Inflammatory macrophage treated with lipopolysaccharide for 1 hour (primary cell): ENCODE measurements around the gene ACAA1.
A peak's percentile ranks its signal among the peaks of the same experiment; 100 is the strongest.

Source experiments
- DNase-seq, 2 donors: peaks; one replicate each; pipeline ENCODE4 v3.0.0-alpha.2; 2020 to 2022

ACAA1 gene

DNA sequence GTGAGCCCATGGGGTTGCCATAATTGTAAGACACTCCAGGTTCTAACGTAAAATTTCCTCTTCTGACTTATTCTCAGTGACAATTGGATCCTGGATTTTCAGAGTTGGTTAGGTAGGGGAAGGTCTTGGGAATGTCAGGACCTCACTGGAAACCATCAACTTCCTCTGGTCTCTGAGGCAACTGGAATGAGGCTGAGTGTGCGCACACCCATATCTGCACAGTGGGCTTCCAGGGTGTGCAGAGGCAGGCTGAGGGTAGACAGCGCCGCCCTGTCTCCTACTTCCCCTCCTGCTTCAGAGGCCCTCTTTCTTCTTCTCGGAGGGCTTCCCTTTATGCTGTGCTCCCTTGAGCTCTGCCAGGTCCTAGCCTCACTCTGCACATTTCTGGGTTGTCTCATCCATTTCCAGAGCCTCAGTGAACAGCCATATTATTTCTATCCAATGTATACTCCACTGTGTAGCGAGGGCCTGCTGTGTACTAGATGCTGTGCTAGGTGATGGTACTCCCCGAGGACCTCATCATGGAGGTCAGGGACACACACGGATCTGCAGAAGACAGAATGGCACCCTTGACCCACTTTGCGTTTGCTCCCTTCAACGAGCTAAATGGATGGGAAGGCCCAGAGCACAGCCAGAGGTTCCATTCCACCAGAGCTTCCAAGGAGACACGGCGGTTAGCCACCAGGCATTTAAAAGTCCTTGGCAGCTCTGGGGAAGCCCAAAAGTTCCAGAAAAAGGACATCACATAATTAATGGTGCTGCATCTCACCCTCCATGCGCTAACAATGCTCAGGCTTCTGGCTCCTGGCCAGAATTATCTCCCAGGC, 18.3 kb downstream of the ACAA1 start:
- DNase-seq: no peak

GRCh38 chr3:38117748-38118420, 19.0 kb downstream of the ACAA1 start:
- peak; percentile 51 to 66 for DNase-seq

- no peak for DNase-seq
Observed at GRCh38 chr3:38117163-38117716, 19.7 kb downstream of the ACAA1 start.

DNA sequence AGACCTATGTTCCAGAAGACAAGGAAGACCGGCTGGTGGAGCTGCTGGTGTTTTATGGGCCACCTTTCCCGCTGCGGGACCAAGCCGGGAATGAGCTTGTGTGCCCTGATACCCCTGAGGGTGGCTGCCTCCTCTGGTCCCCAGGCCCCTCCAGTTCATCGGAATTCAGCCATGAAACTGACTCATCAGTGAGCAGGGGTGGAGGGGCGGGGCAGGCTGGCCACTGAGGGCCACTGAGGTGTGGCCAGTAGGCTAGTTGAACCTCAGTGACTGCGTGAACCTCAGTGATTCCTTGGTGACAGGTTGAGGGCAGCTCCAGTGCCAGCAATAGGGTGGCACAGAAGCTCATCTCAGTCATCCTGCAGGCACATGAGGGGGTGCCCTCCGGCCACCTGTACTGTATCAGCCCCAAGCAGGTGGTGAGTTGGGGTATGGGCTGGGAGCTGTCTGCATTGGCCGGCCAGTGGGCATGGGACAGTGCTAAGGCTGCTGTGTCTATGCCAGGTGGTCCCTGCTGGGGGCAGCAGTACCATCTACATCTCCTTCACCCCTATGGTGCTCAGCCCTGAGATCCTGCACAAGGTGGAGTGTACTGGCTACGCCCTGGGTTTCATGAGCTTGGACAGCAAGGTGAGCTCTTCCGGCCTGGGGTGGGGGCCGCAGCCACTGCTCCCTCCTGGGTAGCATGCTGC, 20.3 kb downstream of the ACAA1 start:
- no peak for DNase-seq

DNA sequence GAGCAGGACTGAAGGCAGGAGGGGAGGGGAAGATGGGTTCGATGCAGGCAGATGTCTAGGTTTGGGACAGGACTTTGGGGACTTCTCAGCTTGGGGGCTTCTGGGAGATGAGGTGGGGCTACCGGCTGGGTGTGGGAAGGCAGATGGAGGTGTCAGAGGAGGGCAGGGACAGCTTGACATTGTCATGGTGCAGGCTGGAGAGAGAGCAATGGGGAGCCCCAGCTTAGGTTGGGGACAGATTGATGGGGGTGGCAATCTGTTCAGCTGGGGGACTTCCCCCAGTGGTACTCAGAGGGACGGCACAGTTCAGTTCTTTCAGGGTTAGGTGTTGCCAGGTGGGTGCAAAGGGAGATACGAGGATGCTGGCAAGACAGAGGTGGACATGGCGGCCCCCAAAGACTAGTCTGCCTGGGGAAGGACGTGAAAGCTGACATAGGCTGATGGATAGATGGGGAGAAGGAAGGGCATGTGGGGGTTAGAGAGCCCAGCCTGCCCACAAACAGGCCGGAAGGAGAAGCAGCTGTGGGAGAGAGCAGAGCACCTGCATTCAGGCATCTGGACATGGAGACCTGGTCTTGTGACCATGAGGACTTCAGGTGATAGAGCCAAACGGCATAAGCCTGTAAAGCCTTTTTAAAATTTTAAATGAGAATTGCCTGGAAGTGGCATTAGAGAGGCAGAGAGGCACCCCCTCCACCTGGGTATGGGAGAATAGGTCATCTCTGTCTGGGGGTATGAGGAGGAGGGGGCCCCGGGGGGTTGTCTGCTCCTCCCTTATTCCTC, 21.1 kb downstream of the ACAA1 start:
- DNase-seq: no peak

DNA sequence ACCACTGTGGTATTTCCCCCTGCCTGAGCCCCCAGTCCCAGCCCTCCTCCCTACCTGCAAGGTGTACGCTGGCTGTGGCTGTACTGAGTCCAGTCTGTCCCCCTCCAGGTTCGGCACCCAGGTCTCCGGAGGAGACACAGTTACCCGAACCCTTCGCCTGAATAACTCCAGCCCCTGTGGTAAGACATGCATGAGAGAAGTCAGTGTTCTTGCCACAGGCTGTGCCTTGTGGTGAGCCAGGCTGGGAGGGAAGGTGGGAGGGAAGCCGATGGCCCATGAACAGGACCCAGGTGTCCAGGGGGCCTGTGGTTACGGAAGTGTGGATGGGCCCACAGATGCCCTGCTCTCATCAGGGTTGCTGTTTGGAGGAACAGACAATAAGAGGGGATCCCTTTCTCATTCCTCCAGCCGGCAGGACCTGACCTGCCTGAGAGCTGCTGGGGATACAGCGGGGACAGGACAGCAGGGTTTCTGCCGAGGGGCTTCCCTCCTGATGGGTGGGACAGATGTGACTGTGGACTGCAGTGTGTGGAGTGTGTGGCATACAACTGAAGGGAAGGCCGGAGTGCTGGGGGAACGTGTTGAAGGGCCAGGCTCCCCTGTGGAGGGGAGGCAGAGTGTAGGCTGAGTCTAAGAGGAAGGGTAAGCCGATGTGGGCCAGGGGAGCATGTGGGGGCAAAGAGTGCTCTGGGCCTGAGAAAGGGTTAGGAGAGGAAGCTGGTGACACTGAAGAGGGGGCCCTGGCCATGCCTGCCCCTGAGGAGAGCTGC, 21.9 kb downstream of the ACAA1 start:
- DNase-seq: no peak

- DNase-seq: no peak
Observed at GRCh38 chr3:38114052-38114874, 22.7 kb downstream of the ACAA1 start.

DNA sequence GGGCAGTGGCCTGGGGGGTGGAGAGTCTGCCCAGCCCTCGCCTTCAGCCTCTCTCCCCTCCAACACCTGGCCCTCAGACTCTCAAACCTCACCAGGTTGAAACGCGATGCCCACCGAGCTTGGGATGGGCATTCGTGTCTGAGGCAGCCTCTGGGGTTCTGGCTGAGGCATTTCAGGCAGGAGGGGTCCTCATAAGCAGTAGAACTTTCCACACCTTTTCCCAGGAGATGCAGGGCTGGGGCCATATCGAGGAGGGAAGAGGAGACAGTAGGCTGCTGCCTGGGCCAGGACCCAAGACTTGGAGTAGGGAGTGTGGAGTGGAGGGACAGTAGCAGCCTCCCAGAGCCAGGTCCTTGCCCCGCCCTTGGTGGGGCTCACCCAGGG, 24.6 kb downstream of the ACAA1 start:
- DNase-seq: no peak

- no peak for DNase-seq
Observed at GRCh38 chr3:38111696-38112377, 25.1 kb downstream of the ACAA1 start.

DNA sequence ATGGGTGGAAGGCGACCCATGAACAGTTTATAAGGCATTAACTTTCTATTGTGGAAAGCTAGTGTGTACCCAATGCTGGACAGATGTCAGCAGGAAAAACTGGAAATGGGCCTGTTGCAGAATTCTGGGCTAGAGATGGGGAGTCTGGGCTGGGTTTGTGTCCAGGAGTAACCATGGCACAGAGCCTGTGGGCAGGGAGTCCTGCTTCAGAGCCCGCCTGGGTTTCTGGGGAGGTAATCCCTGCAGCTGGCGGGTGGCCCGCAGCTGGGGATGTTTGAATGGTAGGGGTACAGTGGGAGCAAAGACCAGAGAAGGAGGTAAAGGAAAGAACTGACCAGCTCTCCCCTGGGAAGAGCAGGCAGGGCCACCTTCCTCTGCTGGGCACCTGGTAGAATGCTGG, 25.7 kb downstream of the ACAA1 start:
- DNase-seq: no peak

GRCh38 chr3:38110314-38111050, 26.4 kb downstream of the ACAA1 start:
- DNase-seq: no peak

DNA sequence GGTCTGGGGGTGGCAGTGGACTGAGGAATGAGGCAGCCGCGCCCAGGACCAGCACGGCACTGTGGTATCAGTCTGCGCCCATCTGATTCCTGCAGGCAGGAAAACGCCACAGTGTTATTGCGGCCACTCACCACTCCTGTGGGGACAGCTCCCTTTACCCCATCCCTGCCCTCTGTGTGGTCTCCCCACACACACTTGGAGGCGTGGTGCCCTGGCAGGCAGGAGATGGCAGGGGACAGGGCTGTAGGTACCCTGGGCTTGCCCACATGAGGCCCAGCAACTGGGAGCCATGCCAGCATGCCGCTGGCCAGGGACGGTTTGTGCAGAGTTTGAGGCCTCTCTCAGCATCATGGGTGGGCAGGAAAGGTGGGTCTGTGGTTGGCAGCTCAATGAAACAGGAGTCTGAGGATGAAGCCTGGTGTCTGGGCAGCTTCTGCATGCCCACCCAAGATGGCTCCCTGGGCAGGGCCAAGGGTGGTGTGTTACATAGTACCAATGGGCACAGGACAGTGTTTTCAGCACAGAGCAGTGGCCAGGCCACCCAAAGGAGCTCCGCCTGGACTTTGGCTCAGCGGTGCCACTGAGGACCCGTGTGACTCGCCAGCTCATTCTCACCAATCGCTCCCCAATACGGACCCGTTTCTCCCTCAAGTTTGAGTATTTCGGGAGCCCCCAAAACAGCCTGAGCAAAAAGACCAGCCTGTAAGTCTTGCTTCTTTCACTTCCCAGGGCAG, 27.2 kb downstream of the ACAA1 start:
- no peak for DNase-seq

DNA sequence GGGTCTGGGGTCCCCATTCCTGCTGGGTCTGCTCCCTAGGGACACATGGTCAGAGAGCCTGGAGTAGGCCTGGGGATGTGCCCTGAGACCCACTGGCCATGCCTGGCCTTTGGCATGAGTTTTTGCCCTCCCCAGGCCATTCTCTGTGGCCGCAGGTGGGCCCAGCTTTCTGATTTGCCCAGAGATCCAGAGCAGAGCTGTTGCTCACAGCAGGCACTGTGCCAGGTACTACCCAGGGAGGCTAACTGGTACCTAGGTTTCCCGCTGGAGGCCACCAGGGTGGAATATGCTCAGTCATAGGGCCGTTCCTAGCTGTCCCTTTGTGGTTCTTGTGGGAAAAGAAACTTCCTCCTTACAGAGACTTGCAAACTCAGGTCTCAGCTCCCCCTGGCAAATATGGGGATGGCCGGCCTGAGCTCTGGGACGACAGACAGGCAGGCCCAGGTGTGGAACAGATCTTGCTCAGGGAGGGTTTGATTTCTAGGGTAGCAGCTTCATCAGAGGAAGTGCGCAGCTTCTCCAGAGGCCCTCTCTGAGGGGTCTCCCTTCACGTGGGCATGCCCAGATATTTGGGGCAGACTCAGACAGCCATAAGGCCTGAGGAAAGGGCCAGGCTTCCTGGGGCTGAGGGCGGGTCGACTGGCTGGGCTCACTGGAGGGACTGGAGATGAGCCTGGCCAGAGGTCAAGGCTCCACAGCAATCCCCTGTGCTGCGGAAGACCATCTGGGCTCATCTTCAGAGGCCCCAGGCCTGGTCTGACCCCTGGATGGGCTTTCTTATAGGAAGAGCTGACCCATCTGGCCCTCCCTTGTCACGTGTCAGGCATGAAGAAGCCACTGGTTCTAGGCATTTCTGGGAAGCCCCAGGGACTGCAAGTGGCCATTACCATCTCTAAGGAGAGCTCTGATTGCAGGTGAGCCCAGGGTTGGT, 28.0 kb downstream of the ACAA1 start:
- DNase-seq: peak; percentile 34 to 39

- no peak for DNase-seq
Observed at GRCh38 chr3:38107911-38108648, 28.8 kb downstream of the ACAA1 start.

GRCh38 chr3:38105525-38105924, 31.4 kb downstream of the ACAA1 start:
- no peak for DNase-seq

DNA sequence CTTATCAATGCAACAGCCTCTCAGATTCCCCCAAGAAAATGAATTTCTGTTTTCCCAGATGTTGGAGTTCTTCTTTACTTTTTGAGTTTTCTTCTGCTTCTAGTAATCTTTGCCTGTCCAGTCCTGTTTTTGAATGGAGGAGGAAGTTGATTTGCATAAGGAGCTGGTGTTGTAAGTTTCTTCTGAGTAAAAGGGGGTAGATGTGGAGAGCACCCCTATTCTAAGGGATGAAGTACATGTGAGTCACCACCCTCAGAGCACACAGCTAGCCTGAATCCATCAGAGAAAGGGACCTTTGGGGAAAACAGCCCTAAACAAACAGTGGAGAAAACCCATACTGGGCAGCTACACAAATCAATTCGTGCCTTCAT, 34.5 kb downstream of the ACAA1 start:
- peak; percentile 79 to 92 for DNase-seq

DNA sequence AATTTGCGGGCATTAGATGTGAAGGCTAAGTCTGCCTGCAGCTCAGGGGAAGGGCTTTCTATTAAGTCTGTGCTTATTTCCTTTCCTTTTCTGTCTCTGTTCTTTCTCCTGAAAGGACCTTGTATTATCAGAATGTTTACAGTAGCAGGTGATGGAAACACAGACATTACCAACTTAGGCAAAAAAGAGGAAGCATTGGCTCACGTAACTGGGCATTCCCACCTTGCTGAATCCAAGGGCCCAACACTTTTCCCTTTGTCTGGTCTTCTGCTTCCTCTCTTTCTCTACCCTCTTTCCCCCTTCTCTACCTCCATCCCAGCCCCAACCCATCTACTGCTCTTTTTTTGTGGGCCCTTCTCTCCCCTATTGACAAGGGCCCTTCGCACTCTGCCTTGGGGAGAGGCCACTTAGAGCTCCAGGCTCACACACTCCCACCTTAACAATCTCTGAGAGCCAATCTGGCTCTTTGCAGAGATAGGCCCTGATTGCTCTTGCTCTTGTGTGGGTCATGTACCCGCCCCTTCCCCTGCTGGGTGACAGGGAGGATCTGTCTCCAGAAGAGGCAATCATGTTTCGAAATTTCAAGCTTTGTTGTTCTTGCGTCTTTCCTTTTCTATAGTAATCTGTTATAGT, 35.0 kb downstream of the ACAA1 start:
- DNase-seq: peak; percentile 58 to 75
